GM18511 (cell line): Measurements from ENCODE around the gene USP35.
"Not testable (repeated sequence)": the region's sequence is repeated elsewhere in the genome, so short reads cannot be mapped to it uniquely, and the experiment has no call there.

Experiments
- ATAC-seq: cut with Tn5 transposase; IDR thresholded peaks from one replicate; pipeline ENCODE4 v1.9.1; 2021; ENCODE audit warnings: mild to moderate bottlenecking, moderate library complexity; ENCODE audit not compliant: unreplicated experiment

Gene USP35

DNA sequence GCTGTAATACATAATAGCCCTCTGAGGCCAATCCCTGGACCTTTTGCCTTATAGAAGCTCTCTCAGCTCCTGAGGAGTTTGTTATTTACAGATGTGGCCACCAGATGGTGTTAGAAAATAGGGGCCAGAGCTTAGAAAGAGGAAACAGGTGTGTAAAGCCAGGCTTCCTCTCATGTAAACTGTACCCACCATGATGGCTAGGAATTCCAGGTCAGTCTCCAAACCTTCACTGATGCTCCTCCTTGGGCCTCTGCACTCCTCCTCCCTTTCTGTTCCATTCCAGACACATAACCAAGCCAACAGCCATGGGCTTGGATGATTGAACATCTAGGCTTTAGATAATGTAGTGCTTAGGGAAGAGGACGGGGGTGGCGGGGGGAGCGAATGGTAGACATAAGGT lies 39.7 kb downstream of the USP35 start:
- no peak for ATAC-seq

DNA sequence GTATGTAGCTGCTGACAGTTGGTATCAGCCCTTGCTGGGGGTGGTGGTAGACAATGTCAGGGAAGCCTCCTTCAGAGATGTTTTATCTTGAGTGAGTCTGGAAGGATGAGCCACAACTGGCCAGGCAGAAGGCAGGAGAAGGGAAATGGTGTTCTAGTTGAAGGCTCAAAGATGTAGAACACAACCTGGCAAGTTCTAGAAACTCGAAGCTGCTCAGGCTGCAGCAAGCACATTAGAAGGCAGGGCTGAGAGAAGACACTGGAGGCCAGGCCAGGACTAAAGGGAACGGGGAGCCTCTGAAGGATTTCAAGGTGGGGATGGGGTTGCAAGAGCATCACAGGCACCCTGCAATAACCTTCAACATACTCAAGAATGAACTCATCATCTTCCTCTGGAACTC lies 40.4 kb downstream of the USP35 start:
- ATAC-seq: no peak

DNA sequence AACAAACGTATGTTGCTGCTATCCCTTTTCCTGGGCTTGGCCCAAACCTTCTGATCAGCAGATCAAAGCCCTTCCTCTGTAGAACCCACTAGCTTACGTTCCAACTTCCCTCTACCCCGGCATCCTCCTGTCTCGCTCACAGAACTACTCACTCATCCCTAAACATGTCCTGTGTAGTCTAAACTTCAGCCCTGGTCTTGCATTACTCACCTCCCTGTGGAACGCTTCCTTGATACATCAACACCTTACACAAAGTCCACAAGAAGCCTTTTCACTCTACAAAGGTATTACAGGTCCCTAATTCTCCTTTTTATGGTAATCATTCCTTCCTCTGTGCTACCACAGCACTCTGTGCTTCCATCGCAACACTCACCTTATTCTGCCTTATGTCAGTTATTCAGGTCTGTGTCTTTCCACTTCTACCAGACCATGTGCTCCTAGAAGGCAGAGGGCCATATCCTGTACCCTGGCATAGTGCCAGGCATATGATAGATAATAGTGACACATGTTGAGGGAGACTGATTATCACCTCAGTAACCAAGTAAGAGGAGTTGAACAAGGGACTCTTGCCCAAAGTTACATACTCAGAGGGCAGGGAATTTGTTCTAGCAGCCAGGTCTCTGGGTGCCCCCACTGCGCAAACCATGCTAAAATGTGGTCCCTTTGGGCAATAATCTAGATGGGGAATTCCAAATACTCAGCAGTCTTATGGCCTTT lies 41.6 kb downstream of the USP35 start:
- ATAC-seq: no peak

DNA sequence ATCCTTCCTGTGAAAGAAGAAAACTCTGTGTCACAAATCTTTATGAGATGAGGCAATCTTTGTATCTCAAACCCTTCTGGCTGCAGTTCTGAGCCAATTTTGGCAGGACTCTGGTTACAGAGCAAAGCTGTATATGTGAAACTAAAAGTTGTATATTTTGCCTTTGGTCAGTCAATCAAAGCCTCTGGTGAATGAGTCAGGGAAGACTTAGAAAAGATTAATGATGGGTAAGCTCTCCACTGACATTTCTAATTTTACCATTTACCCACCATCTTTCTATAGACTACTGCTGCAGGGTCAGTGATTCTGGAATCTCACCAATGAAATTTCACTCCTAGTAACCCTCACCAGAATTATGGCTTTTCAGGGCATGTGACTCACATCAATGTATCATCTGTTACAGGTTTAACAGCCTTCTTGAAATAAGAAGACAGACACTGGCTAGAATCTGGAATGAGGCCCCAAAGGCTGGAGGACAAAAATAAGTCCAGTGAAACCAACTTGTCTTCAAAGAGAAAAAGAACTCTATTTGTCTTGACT lies 43.3 kb downstream of the USP35 start:
- ATAC-seq: no peak

DNA sequence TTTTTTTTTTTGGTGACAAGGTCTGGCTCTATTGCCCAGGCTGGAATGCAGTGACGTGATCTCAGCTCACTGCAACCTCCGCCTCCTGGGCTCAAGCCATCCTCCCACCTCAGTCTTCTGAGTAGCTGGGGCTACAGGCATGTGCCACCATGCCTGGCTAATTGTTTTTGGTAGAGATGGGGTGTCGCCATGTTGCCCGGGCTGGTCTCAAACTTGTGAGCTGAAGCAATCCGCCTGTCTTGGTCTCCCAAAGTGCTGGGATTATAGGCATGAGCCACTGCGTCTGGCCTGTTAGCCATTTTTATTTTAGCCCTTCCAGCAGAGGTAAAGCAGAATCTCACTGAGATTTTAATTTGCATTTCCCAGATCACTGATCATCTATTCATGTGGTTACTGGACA lies 44.3 kb downstream of the USP35 start:
- not testable (repeated sequence) for ATAC-seq

DNA sequence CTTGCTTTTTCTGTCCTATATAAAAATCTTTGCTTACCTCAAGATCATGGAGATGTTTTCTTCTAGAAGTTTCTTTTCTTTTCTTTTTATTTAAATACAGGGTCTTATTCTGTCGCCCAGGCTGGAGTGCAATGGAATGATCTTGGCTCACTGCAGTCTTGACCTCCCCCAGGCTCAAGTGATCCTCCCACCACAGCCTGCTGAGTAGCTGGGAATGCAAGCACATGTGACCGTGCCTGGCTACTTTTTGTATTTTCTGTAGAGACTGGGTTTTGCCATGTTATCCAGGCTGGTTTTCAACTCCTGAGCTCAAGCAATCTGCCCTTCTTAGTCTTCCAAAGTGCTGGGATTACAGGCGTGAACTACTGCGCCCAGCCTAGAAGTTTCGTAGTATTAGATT lies 45.3 kb downstream of the USP35 start:
- no peak for ATAC-seq

DNA sequence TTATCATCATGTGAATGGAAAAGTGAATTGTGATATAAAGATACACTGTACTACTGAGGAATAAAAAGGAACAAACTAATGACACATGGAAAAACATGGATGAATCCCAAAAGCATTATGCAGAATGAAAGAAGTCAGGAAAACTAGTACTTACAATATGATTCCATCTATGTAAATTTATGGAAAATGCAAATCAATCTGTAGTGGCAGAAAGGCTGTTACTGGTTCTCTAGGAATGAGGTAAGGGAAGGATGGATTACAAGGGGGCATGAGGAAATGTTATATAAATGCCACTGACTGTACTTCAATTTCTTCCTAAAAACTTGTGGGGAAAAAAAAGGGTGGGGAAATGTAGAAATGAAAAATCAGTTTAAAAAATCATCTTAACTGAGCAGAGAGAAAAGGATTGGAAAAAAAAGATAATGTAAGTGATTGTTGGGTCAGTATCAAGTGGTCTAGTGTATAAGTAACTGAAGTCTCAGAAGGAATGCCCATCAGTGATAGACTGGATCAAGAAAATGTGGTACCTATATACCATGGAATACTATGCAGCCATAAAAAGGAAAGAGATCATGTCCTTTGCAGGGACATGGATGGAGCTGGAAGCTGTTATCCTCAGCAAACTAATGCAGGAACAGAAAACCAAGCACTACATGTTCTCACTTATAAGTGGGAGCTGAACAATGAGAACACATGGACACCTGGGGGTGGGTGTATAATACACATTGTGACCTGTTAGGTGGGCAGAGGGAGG lies 48.8 kb downstream of the USP35 start:
- no peak for ATAC-seq

DNA sequence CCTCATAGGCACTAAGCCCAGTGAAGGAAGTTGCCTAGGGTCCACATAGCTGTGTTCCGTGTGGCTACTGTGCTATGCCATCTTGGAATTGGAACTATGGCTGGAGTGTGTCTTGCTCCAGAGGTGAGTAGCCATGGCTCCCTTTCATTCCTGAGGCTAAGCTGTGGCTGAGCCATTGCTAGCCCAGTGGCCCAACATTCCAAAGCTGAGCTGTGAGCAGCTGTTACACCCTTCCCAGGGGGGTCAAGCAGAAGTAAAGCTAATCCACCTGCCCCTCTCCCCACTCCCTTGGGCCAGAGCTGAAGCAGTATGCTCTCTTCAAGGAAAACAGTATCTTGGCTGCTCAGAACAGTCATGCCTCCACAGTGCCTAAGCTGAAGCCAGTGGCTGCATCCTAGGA lies 51.1 kb downstream of the USP35 start:
- no peak for ATAC-seq

DNA sequence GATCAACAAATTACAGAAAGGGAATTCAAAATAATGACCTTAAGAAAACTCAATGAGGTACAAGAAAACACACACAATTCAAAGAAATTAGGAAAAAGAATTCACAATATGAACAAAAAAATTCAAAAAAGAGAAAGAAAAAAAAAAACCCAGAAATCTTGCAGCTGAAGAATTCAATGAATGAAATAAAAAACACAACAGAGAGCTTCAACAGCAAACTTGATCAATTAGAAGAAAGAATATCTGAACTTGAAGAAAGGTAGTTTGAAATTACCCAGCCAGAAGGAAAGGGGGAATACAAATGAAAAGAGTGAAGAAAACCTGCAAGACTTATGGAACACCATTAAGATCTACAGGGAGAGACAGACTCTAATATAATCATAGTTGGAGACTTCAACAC lies 52.8 kb downstream of the USP35 start:
- ATAC-seq: no peak

DNA sequence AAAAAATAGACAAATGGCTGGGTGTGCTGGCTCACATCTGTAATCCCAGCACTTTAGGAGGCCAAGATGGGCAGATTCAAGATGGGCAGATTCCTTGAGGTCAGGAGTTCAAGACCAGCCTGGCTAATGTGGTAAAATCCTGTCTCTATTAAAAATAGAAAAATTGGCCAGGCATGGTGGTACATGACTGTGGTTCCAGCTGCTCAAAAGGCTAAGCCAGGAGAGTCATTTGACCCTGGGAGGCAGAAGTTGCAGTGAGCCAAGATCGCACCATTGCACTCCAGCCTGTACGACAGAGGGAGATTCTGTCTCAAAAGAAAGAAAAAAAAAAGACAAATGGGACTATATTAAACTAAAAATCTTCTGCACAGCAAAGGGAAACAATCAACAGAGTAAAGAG lies 55.4 kb downstream of the USP35 start:
- ATAC-seq: no peak

DNA sequence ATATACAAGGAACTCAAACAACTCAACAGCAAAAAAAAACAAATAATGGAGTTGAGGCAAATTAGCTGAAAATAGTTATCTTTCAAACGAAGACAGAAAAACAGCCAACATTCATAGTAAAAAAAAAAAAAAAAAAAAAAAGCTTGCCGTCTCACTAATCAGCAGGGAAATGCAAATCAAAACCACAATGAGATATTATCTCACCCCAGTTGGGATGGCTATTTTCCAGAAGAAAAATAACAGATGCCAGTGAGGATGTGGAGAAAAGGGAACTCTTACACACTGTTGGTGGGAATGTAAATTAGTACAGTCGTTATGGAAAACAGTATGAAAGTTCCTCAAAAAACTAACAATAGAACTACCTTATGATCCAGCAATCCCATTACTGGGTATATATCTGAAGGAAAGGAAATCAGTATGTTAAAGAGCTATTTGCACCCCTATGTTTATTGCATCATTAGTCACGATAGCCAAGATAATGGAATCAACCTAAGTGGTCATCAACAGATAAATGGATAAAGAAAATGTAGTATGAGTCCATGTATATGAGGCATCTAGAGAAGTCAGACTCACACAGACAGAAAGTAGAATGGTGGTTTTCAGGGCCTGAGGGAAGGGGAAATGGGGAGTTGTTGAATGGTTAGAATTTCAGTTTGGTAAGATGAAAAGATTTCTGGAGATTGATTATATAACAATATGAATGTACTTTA lies 56.0 kb downstream of the USP35 start:
- no peak for ATAC-seq

DNA sequence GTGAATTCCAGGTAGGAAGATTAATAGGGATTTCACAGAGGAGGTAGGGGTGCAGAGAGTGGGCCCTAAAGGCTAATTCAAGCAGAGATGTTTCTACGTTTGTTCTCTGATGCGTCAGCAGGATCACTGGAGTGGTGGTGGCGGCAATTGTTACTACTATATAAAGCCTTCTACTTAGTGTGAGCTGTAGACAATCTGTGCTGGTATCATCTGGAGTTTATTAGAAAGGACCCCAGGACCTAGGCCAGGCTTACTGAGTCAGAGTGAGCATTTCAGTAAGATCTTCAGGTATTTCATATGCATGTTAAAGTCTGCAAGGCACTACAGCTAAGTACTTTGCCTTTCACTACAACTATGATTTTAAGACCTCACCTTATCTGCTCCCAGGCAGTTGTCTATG lies 59.5 kb downstream of the USP35 start:
- ATAC-seq: no peak

DNA sequence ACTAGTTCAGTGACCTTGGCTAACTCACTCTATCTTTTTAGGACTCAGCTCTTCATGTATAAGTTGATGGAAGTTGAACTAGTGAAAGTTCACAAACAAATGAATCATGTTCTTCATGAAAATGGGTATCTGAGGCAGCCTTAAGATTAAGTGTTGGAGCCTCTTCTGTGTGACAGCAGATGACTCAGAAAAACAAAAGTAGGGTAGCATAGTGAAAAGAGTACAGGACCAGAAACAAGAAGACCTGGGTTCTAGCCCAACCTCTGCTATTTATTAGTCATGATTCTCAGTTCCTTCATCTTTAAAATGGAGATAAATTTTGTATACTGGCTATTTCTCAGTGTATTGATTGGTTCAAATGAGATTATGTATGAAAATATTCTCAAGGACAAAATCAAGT lies 60.2 kb downstream of the USP35 start:
- ATAC-seq: no peak

DNA sequence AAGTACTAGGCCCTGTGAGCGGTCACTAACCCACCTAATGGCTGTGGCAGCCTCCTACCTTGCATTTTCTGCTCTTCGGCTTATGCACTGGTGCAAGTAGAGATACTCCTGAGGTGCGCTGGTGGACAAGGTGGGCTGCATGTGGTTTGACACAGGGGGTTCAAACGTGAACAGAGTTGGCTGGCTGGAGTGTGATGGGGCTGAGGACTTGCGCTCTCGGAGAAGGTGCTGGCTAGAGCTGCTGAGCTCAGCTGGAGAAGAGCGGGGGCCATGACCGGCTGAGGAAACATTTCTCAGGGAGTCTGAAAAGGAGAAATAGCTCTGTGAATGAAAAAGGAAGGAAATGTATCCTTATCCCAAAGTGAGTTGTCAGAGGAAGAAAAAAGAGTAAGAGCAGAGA lies 61.4 kb downstream of the USP35 start:
- ATAC-seq: no peak

DNA sequence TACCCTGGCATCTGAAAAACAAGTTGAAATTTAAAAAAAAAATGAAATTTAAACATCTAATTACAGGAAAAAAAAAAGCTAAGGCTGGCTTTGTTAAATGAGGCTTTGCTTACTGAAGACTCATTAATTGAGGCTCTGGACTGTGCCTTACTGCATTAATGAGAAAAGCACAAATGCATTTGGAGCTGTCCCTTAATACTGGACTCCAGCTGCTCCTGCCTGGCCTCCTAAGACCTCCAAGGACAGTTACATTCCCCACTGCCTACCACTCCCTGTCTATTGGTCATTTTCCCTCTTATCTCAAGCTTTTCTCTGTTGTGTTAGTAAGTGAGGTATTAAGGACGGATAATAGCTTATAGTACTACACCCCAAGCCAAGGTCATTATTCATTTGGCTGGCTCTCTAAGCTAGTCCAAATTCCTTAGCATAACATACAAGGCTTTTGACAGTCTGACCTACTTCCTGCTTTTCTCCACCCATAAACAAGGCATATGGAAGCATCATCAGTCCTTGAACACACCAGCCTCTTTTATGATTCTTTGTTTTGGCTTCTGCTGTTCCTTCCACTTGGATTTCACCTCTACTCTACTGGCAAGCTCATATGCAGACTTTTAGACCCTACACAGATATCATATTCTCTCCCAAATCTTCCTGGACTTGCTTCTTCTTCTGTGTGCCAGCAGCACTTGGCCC lies 62.5 kb downstream of the USP35 start:
- ATAC-seq: no peak

DNA sequence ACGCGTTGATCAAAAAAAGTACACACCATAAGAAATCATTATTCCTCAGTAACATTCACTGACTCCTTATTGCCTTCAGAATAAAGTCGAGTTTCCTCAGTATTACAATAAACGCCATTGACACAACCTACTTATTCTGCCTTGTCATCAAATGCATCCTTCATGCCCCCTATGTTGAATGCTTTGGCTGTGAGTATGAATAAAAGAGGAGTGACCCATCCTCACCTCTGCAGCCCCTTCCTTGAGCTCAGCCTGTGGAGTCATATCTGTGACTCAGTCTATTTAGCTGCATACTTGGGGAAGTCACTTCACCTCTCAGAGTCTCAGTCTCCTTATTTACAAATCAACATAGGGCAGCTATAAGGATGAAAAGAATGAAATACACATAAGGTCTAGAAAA lies 65.1 kb downstream of the USP35 start:
- no peak for ATAC-seq

DNA sequence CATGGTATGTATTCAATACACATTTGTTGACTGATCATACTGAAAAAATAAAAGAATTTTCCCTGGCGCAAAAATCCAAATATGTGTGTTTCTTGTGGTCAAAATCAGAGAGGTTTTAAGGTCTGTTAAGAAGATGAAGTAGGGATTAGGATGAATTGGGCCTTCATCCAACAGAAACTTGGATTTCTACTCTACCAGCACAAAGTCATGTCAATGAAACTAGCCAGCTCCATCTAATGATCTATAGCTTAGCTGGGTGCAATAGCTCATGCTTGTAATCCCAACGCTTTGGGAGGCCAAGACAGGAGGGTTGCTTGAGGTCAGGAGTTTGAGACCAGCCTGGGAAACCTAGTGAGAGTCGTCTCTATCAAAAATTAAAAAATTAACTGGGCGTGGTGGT lies 65.5 kb downstream of the USP35 start:
- ATAC-seq: no peak

DNA sequence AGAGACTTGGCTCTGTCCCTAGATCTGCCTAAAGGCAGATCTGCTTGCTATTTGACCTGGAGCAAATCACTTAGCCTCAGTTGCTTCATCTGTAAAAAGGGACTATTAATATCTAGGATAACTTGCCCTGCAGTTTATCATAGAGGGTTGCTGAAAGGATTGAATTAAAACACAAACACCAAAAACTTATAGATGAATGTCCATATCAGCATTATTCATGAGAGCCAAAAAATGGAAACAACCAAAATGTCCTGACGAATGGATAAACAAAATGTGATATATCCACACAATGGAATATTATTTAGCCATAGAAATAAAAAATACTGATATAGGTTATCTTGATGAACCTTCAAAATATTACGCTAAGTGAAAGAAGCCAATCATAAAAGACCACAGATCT lies 67.2 kb downstream of the USP35 start:
- ATAC-seq: no peak

DNA sequence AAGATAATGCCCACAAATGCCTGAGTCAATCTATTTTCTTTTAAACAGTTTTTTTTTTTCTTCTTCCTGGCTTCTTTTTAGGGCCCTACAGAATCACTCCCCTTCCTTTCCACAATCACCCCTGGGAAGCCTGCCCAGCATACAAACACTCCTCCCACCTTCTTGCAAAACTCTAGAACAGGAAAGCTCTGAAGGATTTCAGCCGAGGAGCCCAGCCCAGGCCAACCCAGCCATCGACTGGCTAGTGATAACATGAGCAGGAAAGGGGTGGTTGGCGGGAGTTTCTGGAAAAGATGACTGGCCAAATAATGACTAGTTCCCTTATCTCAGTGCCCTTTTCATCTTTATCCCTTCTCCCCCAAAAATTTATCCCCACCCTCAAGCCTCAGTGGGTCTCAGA lies 68.2 kb downstream of the USP35 start:
- ATAC-seq: no peak

DNA sequence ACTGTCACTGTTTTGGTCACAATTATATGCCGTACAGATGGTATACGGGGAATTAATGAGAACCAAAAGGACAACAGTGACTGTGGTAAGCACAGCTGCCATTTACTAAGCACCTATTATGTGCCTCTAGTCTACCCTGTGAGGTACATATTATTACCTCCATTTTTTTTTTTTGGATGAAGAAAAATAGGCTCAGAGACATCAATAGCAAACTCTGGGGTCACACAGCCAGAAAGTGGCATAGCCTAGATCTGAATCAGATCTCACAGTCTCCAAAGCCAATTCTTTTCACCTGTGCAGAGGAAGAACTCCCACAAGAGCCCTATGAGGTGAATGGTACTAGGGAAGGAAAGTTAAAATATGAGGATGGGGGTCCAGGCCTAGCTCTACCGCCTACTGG lies 68.9 kb downstream of the USP35 start:
- ATAC-seq: no peak

DNA sequence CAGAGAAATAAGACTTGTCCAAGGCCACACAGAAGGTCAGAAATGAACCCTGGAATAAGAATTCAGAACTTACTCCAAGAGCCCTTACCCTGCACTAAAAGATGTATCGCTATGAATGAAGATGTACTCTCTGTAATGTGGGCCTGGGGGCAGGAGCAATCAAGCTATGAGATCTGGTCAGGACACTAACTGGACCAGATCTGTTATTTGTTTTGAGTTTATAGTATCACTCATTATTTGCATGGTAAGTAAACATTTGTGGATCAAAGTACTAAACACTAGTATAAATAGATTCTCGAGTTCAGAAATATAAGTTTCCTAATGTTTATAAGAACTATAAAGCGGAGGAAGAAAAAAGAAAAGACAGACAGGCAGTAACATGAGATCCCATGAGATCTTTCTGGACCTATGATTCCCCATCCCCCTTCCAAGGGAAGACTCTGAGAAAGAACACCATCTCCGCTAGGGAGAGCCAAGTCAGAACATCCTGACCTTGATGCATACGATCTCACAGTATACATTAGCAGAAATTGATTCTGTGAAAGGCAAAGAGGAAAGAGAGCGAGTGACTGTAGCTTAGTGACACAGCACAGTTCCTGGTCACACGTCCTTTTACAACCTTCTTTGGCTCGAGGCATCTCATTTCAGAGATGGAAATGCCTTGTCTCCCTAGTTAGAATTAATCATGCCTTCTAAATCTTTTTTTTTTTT lies 71.2 kb downstream of the USP35 start:
- no peak for ATAC-seq
